HCT116 (cell line): Measurements from ENCODE around the gene GYPE. TPM values are rescaled to one million over a fixed set of nuclear protein-coding genes. Genes with fewer than 3 reads are reported as not detected.
"Not testable (repeated sequence)": the region's sequence is repeated elsewhere in the genome, so short reads cannot be mapped to it uniquely, and the experiment has no call there.

Source experiments
- ATAC-seq: fragments of 200-7000 bp; cut with Tn5 transposase; 2 replicates; pipeline ENCODE4 v1.9.1; 2020; ENCODE audit warnings: mild to moderate bottlenecking, moderate library complexity
- BruUV-seq: library from RNA; stranded (reverse); fragments of 400-500 nt; replicated peaks from 2 replicates; lab custom pipeline; 2021; lab: Mats Ljungman, UMichigan
- CTCF ChIA-PET: fragments of 300-600 bp; sonication (Branson Sonifier 250); formaldehyde crosslinking; loops from one replicate; lab custom pipeline; 2021; ENCODE audit warnings: antibody characterized with exemption; lab: Charles Lee
- POLR2A ChIA-PET: fragments of 300-600, 350-600 bp; sonication (Branson Sonifier 250); formaldehyde crosslinking; loops from one replicate; lab custom pipeline; 2021; ENCODE audit warnings: antibody characterized with exemption; lab: Charles Lee
- RAD21 ChIA-PET, 2 experiments: fragments of 300-600 bp; sonication (Branson Sonifier 250); formaldehyde crosslinking; loops; one replicate each; lab custom pipeline; 2023; ENCODE audit warnings: low total read pairs in 2 of 2; ENCODE audit not compliant: uncharacterized antibody in 2 of 2, unreplicated experiment in 2 of 2, low non-redundant PET in 1 of 2; lab: Charles Lee
- DNase-seq: peaks from one replicate; pipeline ENCODE4 v3.0.0-alpha.2; 2010; ENCODE audit warnings: low read depth, low spot score
- H2AFZ ChIP-seq: fragments of 200-600 bp; shearing (Covaris generic), sonication (generic); 2 replicates; pipeline ENCODE4 v1.6.1; 2017; ENCODE audit warnings: low read depth, mixed run types, mixed read lengths, antibody characterized with exemption, low read length; ENCODE audit not compliant: poor library complexity, severe bottlenecking
- H3K27ac ChIP-seq: 2 replicates; pipeline ENCODE4 v1.5.1; 2012; ENCODE audit warnings: low read depth, low read length
- H3K27me3 ChIP-seq: fragments of 200-600 bp; sonication (generic); 2 replicates; pipeline ENCODE4 v1.6.1; 2016; ENCODE audit warnings: mixed run types, low read length, mixed read lengths; ENCODE audit not compliant: insufficient read depth
- H3K36me3 ChIP-seq, 2 experiments: fragments of 200-500 bp in 1 of 2; fragments of 200-600 bp in 1 of 2; sonication (Bioruptor generic) in 1 of 2; sonication (generic) in 1 of 2; 2 replicates each; pipeline versions ENCODE4 v1.5.1 to v1.6.1; 2014 to 2016; ENCODE audit warnings: low read length in 2 of 2, inconsistent platforms in 1 of 2, mixed read lengths in 1 of 2, mixed run types in 1 of 2; ENCODE audit not compliant: insufficient read depth in 2 of 2, control insufficient read depth in 1 of 2
- H3K4me1 ChIP-seq, 2 experiments: fragments of 200-600 bp in 1 of 2; sonication (generic) in 1 of 2; 2 replicates each; pipeline versions ENCODE4 v1.5.1 to v1.6.1; 2012 to 2017; ENCODE audit warnings: low read length in 2 of 2, inconsistent platforms in 1 of 2, mild to moderate bottlenecking in 1 of 2, mixed read lengths in 1 of 2, mixed run types in 1 of 2, moderate library complexity in 1 of 2; ENCODE audit not compliant: insufficient read depth in 2 of 2, control insufficient read depth in 1 of 2
- H3K4me2 ChIP-seq: fragments of 200-600 bp; sonication (generic); 2 replicates; pipeline ENCODE4 v1.6.1; 2017; ENCODE audit warnings: mixed run types, low read length, mixed read lengths
- H3K4me3 ChIP-seq, 2 experiments: fragments of 200-600 bp in 1 of 2; sonication (generic) in 1 of 2; replicated peaks in 1 of 2; 2 replicates each; pipeline ENCODE4 v1.5.1; 2011 to 2016; ENCODE audit warnings: low read length in 2 of 2, control low read depth in 1 of 2, low read depth in 1 of 2, mild to moderate bottlenecking in 1 of 2, mixed read lengths in 1 of 2, mixed run types in 1 of 2
- H3K79me2 ChIP-seq: fragments of 200-600 bp; sonication (generic); 2 replicates; pipeline ENCODE4 v1.6.1; 2017; ENCODE audit warnings: mild to moderate bottlenecking, mixed run types, low read length, moderate library complexity, mixed read lengths; ENCODE audit not compliant: insufficient read depth
- H3K9ac ChIP-seq: fragments of 200-600 bp; sonication (generic); 2 replicates; pipeline ENCODE4 v1.6.1; 2016; ENCODE audit warnings: low read length, mixed read lengths
- H3K9me2 ChIP-seq: fragments of 200-600 bp; sonication (generic), shearing (Covaris generic); 2 replicates; pipeline ENCODE4 v1.6.1; 2017; ENCODE audit warnings: mixed run types, mild to moderate bottlenecking, moderate library complexity; ENCODE audit not compliant: insufficient read depth
- H3K9me3 ChIP-seq, 2 experiments: fragments of 200-500 bp in 1 of 2; fragments of 200-600 bp in 1 of 2; sonication (Bioruptor generic) in 1 of 2; sonication (generic) in 1 of 2; 2 replicates each; pipeline ENCODE4 v1.6.1; 2014 to 2017; ENCODE audit warnings: low read length in 2 of 2, mixed read lengths in 2 of 2, inconsistent platforms in 1 of 2, low read depth in 1 of 2, mild to moderate bottlenecking in 1 of 2, mixed run types in 1 of 2, moderate library complexity in 1 of 2; ENCODE audit not compliant: control insufficient read depth in 1 of 2, insufficient read depth in 1 of 2
- H4K20me1 ChIP-seq: fragments of 200-600 bp; sonication (generic), shearing (Covaris generic); 2 replicates; pipeline ENCODE4 v1.6.1; 2017; ENCODE audit warnings: mixed run types, mild to moderate bottlenecking, moderate library complexity; ENCODE audit not compliant: insufficient read depth
- EGR1 ChIP-seq: IDR thresholded peaks from 2 replicates; pipeline ENCODE4 v1.6.1; 2012; ENCODE audit warnings: low read depth
- SIN3A ChIP-seq: IDR thresholded peaks from 2 replicates; pipeline ENCODE4 v1.6.1; 2012; ENCODE audit warnings: low read depth
- YY1 ChIP-seq: IDR thresholded peaks from 2 replicates; pipeline ENCODE4 v1.6.1; 2011; ENCODE audit warnings: low read length, low read depth, moderate library complexity, mild to moderate bottlenecking; ENCODE audit not compliant: insufficient replicate concordance; ENCODE audit errors: extremely low read depth
- ZBTB33 ChIP-seq: IDR thresholded peaks from 2 replicates; pipeline ENCODE4 v1.6.1; 2011; ENCODE audit warnings: mild to moderate bottlenecking, low read length, moderate library complexity; ENCODE audit not compliant: insufficient replicate concordance; ENCODE audit errors: extremely low read depth
- intact Hi-C: fragments of 100-400 bp; cut with micrococcal nuclease; formaldehyde crosslinking; loops from 2 replicates; pipeline ENCODE4 v1.10.0; 2022
- total RNA-seq: library from RNA; stranded (reverse); gene quantifications from one replicate; pipeline ENCODE4 v1.2.1, GENCODE V29; 2021; ENCODE audit not compliant: unreplicated experiment

GYPE gene
- total RNA-seq, 1 experiment from 2014 or later: not detected

GRCh38 chr4:143888189-143888588, 17.2 kb downstream of the GYPE start:
- POLR2A ChIA-PET, H3K9ac ChIP-seq, H4K20me1 ChIP-seq, H3K4me2 ChIP-seq, H3K36me3 ChIP-seq, H2AFZ ChIP-seq, H3K4me3 ChIP-seq, RAD21 ChIA-PET, H3K79me2 ChIP-seq, H3K27ac ChIP-seq, intact Hi-C loops, H3K9me2 ChIP-seq, H3K27me3 ChIP-seq, ATAC-seq, H3K4me1 ChIP-seq, CTCF ChIA-PET, BruUV-seq, DNase-seq, H3K9me3 ChIP-seq: not testable (repeated sequence)

DNA sequence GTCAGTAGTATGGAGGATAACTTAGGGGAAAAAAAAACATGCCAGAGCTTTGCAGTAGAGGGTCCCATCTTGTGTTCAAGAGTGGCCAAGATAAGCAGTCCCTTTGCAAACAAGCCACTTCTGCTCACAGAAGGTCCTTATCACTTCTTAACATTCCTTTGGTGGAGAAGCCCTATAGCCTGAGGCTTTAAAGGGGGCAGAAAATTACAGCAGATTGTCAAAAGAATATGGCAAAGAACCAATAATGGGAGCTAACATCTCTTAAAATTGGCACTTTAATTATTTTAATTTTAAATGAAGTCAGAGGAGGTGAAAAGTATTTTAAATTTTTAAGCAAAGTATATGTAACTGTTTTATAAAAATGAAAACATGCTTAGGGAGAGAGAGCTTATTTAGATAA, 20.4 kb downstream of the GYPE start:
- not testable (repeated sequence) for H2AFZ ChIP-seq, ATAC-seq
- intact Hi-C loops: loop anchor here (5.0 kb wide), 1 partner anchor 237 kb away; no protein-coding TSS in a partner anchor

DNA sequence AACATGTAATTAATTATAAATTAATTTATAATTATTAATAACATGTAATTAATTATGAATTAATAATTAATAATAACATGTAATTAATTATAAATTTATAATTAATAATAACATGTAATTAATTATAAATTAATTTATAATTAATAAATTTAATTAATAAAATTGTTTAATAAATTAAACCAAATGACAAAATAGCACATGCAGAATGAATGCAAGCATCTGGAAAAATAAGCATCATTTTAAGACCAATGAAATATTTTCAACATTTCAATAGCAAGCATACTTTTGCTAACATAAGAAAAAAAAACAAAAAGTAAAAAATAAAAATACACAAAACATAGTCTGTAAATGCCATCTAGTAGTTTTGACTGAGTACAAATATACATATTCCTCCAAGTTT, 21.8 kb downstream of the GYPE start:
- Histone ChIP-seq H3K9ac (no peak overlapping the region), H3K4me1 (no peaks in the 10 kb centered on the region), H3K9me3 (no peaks in the 10 kb centered on the region), H3K4me2 (no peak overlapping the region), H2AFZ (no peak overlapping the region), H4K20me1 (no peaks in the 10 kb centered on the region), H3K79me2 (no peaks in the 10 kb centered on the region), H3K9me2 (no peaks in the 10 kb centered on the region), H3K27me3 (no peaks in the 10 kb centered on the region), H3K36me3 (no peaks in the 10 kb centered on the region), H3K27ac (no peak overlapping the region), H3K4me3 (no peak overlapping the region)
- ATAC-seq: no peak
- CTCF ChIA-PET: no interaction called here
- RAD21 ChIA-PET: no interaction called here
- POLR2A ChIA-PET: no interaction called here
- no peak for DNase-seq
- no TSS peak for BruUV-seq
- intact Hi-C loops: loop anchor here (5.0 kb wide), 1 partner anchor 239 kb away; no protein-coding TSS in a partner anchor
- TF ChIP-seq YY1 (no peak), EGR1 (no peak), SIN3A (no peak), ZBTB33 (no peak)

More for the DNA sequence above, 20.4 kb downstream of the GYPE start:
- H4K20me1 ChIP-seq, BruUV-seq, H3K4me3 ChIP-seq, H3K9me3 ChIP-seq, H3K27me3 ChIP-seq, H3K9ac ChIP-seq, H3K79me2 ChIP-seq, POLR2A ChIA-PET, H3K9me2 ChIP-seq, CTCF ChIA-PET, H3K4me1 ChIP-seq, H3K27ac ChIP-seq, DNase-seq, H3K4me2 ChIP-seq, H3K36me3 ChIP-seq, RAD21 ChIA-PET: not testable (repeated sequence)
